HEK293 (cell line): ENCODE data around the gene ITPRIPL2.

ENCODE experiments used
- BCL11A ChIP-seq: fragments of 450-650 bp; formaldehyde crosslinking; IDR thresholded peaks from 2 replicates; pipeline ENCODE4 v1.5.1; 2016; ENCODE audit warnings: low read depth, missing biosample characterization, missing genetic modification characterization
- CTCF ChIP-seq: fragments of 450-650 bp; formaldehyde crosslinking; IDR thresholded peaks from 2 replicates; pipeline ENCODE4 v1.5.1; 2016; ENCODE audit warnings: missing biosample characterization, missing genetic modification characterization
- SETDB1 ChIP-seq: IDR thresholded peaks from one replicate; pipeline ENCODE4 v1.6.1; 2017; ENCODE audit warnings: mild to moderate bottlenecking, low read length, moderate library complexity, mixed read lengths; ENCODE audit not compliant: insufficient read length
- YY1 ChIP-seq: fragments of 450-650 bp; formaldehyde crosslinking; IDR thresholded peaks from 2 replicates; pipeline ENCODE4 v1.5.1; 2018; ENCODE audit warnings: missing biosample characterization, missing genetic modification characterization
- ZBTB1 ChIP-seq: fragments of 450-650 bp; formaldehyde crosslinking; IDR thresholded peaks from 2 replicates; pipeline ENCODE4 v1.5.1; 2016; ENCODE audit warnings: missing biosample characterization, missing genetic modification characterization
- ZBTB26 ChIP-seq: fragments of 450-650 bp; formaldehyde crosslinking; optimal IDR thresholded peaks from 2 replicates; pipeline ENCODE3; 2016; ENCODE audit warnings: missing biosample characterization, mild to moderate bottlenecking, missing genetic modification characterization
- ZNF140 ChIP-seq: fragments of 450-650 bp; formaldehyde crosslinking; IDR thresholded peaks from 2 replicates; pipeline ENCODE4 v1.5.1; 2016; ENCODE audit warnings: missing biosample characterization, missing genetic modification characterization
- ZNF335 ChIP-seq: fragments of 450-650 bp; formaldehyde crosslinking; conservative IDR thresholded peaks from 2 replicates; pipeline ENCODE4 v1.5.1; 2016; ENCODE audit warnings: missing biosample characterization, missing genetic modification characterization
- ZNF792 ChIP-seq: fragments of 450-650 bp; formaldehyde crosslinking; IDR thresholded peaks from 2 replicates; pipeline ENCODE4 v1.5.1; 2016; ENCODE audit warnings: missing biosample characterization, missing genetic modification characterization

- TF ChIP-seq CTCF (tag by site-specific recombination) = no peak
- no peak for TF ChIP-seq ZNF792
- no peak for TF ChIP-seq ZNF335
- TF ChIP-seq BCL11A = no peak
- TF ChIP-seq ZBTB26 (tag by site-specific recombination) = no peak
- no peak for TF ChIP-seq YY1 (tag by site-specific recombination)
- TF ChIP-seq ZNF140 = no peak
- no peak for TF ChIP-seq ZBTB1 (tag by site-specific recombination)
- no peak for TF ChIP-seq SETDB1
These were observed 16.6 kb downstream of the ITPRIPL2 start for GRCh38 chr16:19130385-19130784.
